ENCODE measurements around the gene CBX7.
"Not testable (repeated sequence)": the region's sequence is repeated elsewhere in the genome, so short reads cannot be mapped to it uniquely, and the experiment has no call there.

Gene CBX7

GRCh38 chr22:39177791-39178190 lies 25.3 kb upstream of the CBX7 start:
- Mint-ChIP-seq H3K36me3 (ENCODE audit: low read depth) (no peaks in the 10 kb centered on the region), H3K27me3 (ENCODE audit: low read depth) (no peaks in the 10 kb centered on the region), H3K9me3 (no peaks in the 10 kb centered on the region), H3K4me1 (ENCODE audit: low read depth) (peaks cover 22% of the 10 kb centered on the region), H3K27ac (peak overlapping the region; percentile 29), H3K4me3 (no peak overlapping the region)
- no peak for DNase-seq (ENCODE audit: low spot score)

GRCh38 chr22:39177456-39177775 lies 24.9 kb upstream of the CBX7 start:
- no peak for DNase-seq (ENCODE audit: low spot score)
- no peak overlapping the region for H3K4me3 Mint-ChIP-seq
- no peaks in the 10 kb centered on the region for H3K36me3 Mint-ChIP-seq (ENCODE audit: low read depth)
- H3K4me1 Mint-ChIP-seq (ENCODE audit: low read depth), result peaks cover 22% of the 10 kb centered on the region
- no peaks in the 10 kb centered on the region for H3K9me3 Mint-ChIP-seq
- no peaks in the 10 kb centered on the region for H3K27me3 Mint-ChIP-seq (ENCODE audit: low read depth)
- H3K27ac Mint-ChIP-seq, result peak overlapping the region; percentile 15

- Mint-ChIP-seq H3K4me3 (no peak overlapping the region), H3K9me3 (no peaks in the 10 kb centered on the region), H3K4me1 (ENCODE audit: low read depth) (peaks cover 23% of the 10 kb centered on the region), H3K36me3 (ENCODE audit: low read depth) (no peaks in the 10 kb centered on the region), H3K27me3 (ENCODE audit: low read depth) (no peaks in the 10 kb centered on the region), H3K27ac (no peak overlapping the region)
- DNase-seq (ENCODE audit: low spot score), result no peak
Measured at GRCh38 chr22:39176714-39177455, 24.4 kb upstream of the CBX7 start.

GRCh38 chr22:39176143-39176713 lies 23.7 kb upstream of the CBX7 start:
- no peaks in the 10 kb centered on the region for H3K36me3 Mint-ChIP-seq (ENCODE audit: low read depth)
- H3K4me3 Mint-ChIP-seq, result no peak overlapping the region
- H3K4me1 Mint-ChIP-seq (ENCODE audit: low read depth), result peaks cover 25% of the 10 kb centered on the region
- no peaks in the 10 kb centered on the region for H3K27me3 Mint-ChIP-seq (ENCODE audit: low read depth)
- DNase-seq (ENCODE audit: low spot score), result no peak
- no peaks in the 10 kb centered on the region for H3K9me3 Mint-ChIP-seq
- no peak overlapping the region for H3K27ac Mint-ChIP-seq

DNA sequence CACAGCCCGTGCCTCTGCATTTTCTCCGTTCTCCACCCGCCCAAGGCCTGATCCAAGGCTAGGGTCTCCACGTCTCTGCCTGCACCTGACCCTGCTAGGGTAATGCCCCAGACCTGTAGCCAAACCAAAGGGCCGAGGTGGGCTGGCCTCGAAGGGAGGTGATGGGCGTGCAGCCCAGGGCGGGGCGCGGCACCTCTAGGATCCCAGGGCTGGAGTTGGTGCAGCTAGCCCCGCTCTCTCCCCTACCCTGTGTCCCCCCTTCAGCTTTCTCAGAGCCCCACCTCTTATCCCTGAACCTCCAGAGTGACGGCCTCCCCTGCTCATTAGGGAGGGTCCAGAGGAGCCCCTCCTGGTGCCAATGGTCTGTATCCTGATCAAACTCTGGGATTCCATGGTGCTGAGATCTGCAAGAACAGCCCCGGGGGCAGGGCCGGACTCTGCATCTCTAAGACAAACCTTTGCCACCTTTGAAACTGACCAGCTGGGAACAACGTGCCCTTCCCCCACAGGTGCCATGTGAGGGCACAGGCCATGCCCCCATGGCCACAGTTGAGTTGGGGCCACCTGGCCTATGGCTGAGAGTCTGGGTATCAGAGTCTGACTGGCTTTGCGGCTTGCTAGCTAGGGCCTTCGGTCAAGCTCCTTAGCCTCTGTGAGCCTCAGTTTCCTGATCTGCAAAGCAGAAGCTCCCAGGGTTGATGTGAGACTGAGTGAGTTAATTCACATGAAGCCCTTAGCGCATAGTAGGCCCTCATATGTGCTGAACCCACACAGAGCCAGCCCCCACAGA lies 23.1 kb upstream of the CBX7 start:
- Mint-ChIP-seq H3K27ac (no peak overlapping the region), H3K36me3 (ENCODE audit: low read depth) (no peaks in the 10 kb centered on the region), H3K4me1 (ENCODE audit: low read depth) (peaks cover 30% of the 10 kb centered on the region), H3K27me3 (ENCODE audit: low read depth) (peaks cover 2% of the 10 kb centered on the region), H3K4me3 (no peak overlapping the region), H3K9me3 (no peaks in the 10 kb centered on the region)
- no peak for DNase-seq (ENCODE audit: low spot score)

- H3K4me1 Mint-ChIP-seq (ENCODE audit: low read depth), result peaks cover 32% of the 10 kb centered on the region
- peak overlapping the region; percentile 31 for H3K4me3 Mint-ChIP-seq
- peak overlapping the region; percentile 74 for H3K27ac Mint-ChIP-seq
- H3K27me3 Mint-ChIP-seq (ENCODE audit: low read depth), result peaks cover 3% of the 10 kb centered on the region
- H3K36me3 Mint-ChIP-seq (ENCODE audit: low read depth), result no peaks in the 10 kb centered on the region
- no peaks in the 10 kb centered on the region for H3K9me3 Mint-ChIP-seq
- no peak for DNase-seq (ENCODE audit: low spot score)
Measured at GRCh38 chr22:39174498-39175352, 22.2 kb upstream of the CBX7 start.

- Mint-ChIP-seq H3K27ac (peak overlapping the region; percentile 74), H3K4me3 (peak overlapping the region; percentile 31), H3K27me3 (ENCODE audit: low read depth) (peaks cover 3% of the 10 kb centered on the region), H3K9me3 (no peaks in the 10 kb centered on the region), H3K4me1 (ENCODE audit: low read depth) (peaks cover 32% of the 10 kb centered on the region), H3K36me3 (ENCODE audit: low read depth) (no peaks in the 10 kb centered on the region)
- peak; percentile 28 for DNase-seq (ENCODE audit: low spot score)
Measured at GRCh38 chr22:39173787-39174497, 21.5 kb upstream of the CBX7 start.

DNA sequence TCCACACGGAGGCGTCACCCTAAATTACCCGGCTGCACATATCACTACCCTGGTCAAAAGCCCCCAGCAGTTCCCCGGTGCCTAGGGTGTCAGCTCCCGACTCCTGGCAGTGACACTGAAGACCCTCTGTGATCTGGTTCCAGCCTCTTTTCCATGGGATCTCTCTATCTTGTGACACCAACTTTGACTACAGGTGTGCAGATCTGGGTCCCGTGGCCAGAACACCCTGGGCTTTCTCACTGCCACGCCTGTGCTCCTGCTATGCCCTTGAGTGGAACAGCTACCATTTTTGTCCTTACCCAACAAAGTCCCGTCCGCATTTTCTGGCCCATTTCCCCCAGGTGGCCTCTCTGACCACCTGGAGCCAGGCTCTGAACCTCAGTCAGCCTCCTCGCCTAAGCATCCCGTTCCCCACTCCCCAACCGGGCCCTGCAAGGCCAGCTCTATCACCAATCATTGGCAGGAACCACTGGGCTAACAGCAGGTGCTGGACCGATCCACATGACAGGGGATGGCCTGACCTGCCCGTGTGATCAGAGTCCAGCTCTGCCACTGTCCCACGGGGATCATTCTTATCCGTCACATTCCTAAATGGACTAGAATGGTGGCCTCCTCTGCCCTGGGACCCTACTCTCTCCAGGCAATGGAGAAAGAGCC lies 20.7 kb upstream of the CBX7 start:
- Mint-ChIP-seq H3K9me3 (no peaks in the 10 kb centered on the region), H3K4me1 (ENCODE audit: low read depth) (peaks cover 29% of the 10 kb centered on the region), H3K4me3 (no peak overlapping the region), H3K27me3 (ENCODE audit: low read depth) (peaks cover 3% of the 10 kb centered on the region), H3K36me3 (ENCODE audit: low read depth) (no peaks in the 10 kb centered on the region), H3K27ac (no peak overlapping the region)
- no peak for DNase-seq (ENCODE audit: low spot score)

DNA sequence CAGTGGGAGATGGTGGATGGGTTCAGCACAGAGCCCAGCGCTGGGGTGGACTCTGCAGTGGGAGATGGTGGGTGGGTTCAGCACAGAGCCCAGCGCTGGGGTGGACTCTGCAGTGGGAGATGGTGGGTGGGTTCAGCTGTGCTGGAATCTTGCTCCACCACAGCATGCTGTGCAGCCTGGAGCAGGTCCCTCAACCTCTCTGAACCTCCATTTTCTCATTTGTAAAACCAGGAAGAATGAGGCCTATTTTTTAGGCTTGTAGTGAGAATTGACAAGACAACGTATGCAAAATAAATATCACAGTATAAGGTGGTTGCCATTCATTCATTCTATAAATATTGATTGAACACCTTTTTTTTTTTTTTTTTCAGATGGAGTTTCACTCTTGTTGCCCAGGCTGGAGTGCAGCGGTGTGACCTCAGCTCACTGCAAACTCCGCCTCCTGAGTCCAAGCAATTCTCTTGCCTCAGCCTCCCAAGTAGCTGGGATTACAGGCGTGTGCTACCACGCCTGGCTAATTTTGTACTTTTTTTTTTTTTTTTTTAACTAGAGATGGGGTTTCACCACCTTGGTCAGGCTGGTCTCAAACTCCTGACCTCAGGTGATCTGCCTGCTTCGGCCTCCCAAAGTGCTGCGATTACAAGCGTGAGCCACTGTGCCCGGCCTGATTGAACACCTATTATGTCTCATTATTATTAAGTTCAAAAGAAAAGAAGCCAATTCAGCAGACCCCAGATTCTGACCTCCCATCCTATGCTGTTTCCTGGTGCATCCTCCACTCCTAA lies 20.0 kb upstream of the CBX7 start:
- H3K4me3 Mint-ChIP-seq, H3K27ac Mint-ChIP-seq: not testable (repeated sequence)

DNA sequence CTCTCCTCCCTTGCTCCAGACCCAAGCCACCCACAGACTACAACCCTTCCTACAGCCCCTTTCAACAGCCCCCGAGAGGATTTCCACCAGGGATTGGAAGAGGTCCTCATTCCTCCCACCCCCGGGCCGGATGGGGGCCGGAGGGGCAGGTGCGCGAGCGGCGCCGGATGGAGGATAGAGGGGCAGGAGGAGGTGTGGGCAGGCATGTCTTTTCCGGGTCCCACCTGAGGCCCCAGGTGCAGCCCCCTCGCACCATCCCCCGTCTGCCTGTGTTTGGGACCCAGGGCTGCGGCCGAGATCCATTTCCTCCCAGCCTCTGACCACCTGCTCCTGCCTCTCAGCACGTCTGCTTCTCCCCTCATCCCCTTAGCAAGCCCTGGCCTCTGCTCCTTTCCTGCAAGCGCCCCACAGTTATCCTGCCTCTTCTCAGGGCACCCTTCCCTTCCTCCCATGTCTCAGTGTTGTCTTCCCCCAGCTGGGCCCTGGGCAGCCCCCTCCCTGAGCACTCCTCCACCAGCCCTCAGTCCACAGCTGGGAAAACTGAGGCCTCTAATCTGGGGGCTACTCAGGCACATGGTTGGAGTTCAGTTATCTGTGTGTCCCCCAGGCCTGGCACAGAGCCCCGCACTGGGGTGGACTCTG lies 19.3 kb upstream of the CBX7 start:
- no peak for DNase-seq (ENCODE audit: low spot score)
- no peaks in the 10 kb centered on the region for H3K36me3 Mint-ChIP-seq (ENCODE audit: low read depth)
- peak overlapping the region; percentile 63 for H3K27ac Mint-ChIP-seq
- no peaks in the 10 kb centered on the region for H3K9me3 Mint-ChIP-seq
- no peak overlapping the region for H3K4me3 Mint-ChIP-seq
- peaks cover 23% of the 10 kb centered on the region for H3K4me1 Mint-ChIP-seq (ENCODE audit: low read depth)
- peaks cover 3% of the 10 kb centered on the region for H3K27me3 Mint-ChIP-seq (ENCODE audit: low read depth)

More for the DNA sequence above, 20.0 kb upstream of the CBX7 start:
- H3K4me1 Mint-ChIP-seq (ENCODE audit: low read depth), result peaks cover 24% of the 10 kb centered on the region
- H3K9me3 Mint-ChIP-seq; DNase-seq (ENCODE audit: low spot score); H3K27me3 Mint-ChIP-seq (ENCODE audit: low read depth); H3K36me3 Mint-ChIP-seq (ENCODE audit: low read depth): not testable (repeated sequence)

GRCh38 chr22:39170825-39171622 lies 18.5 kb upstream of the CBX7 start:
- Mint-ChIP-seq H3K27ac (peak overlapping the region; percentile 41), H3K4me3 (peak overlapping the region; percentile 72), H3K4me1 (ENCODE audit: low read depth) (peaks cover 23% of the 10 kb centered on the region), H3K9me3 (no peaks in the 10 kb centered on the region), H3K27me3 (ENCODE audit: low read depth) (peaks cover 3% of the 10 kb centered on the region), H3K36me3 (ENCODE audit: low read depth) (no peaks in the 10 kb centered on the region)
- peak; percentile 79 for DNase-seq (ENCODE audit: low spot score)

Data from T-helper 2 cell treated with Interferon-gamma antibody and Interleukin-4, amounts not matched to agents 5 μg/mL and 100 μg/mL, for 36 hours (primary cell).